DOHH2 (cell line): Measurements from ENCODE around the gene CACNA2D1.

Experiments
- H3F3A ChIP-seq: fragments of 200-600 bp; sonication (generic), shearing (Covaris generic); 2 replicates; pipeline ENCODE4 v1.6.0; 2016; ENCODE audit warnings: antibody characterized with exemption, mild to moderate bottlenecking; ENCODE audit not compliant: control insufficient read depth, insufficient read depth
- H3K27ac ChIP-seq: fragments of 200-600 bp; sonication (generic); 2 replicates; pipeline ENCODE4 v1.5.1; 2014; ENCODE audit warnings: low read depth, mild to moderate bottlenecking, low read length, moderate library complexity
- H3K27me3 ChIP-seq: fragments of 200-600 bp; sonication (generic); 2 replicates; pipeline ENCODE4 v1.6.1; 2014; ENCODE audit warnings: mild to moderate bottlenecking, low read length, mixed read lengths; ENCODE audit not compliant: control insufficient read depth
- H3K36me3 ChIP-seq: fragments of 200-600 bp; sonication (generic); 2 replicates; pipeline ENCODE4 v1.6.1; 2014; ENCODE audit warnings: mild to moderate bottlenecking, low read length, moderate library complexity, mixed read lengths; ENCODE audit not compliant: control insufficient read depth
- H3K4me1 ChIP-seq: fragments of 200-600 bp; sonication (generic); 2 replicates; pipeline ENCODE4 v1.6.1; 2014; ENCODE audit warnings: mild to moderate bottlenecking, low read length, mixed read lengths; ENCODE audit not compliant: control insufficient read depth
- H3K4me2 ChIP-seq: fragments of 200-600 bp; sonication (generic); 2 replicates; pipeline ENCODE4 v1.6.0; 2014; ENCODE audit warnings: mild to moderate bottlenecking, low read length, moderate library complexity
- H3K4me3 ChIP-seq: fragments of 200-600 bp; sonication (generic); 2 replicates; pipeline ENCODE4 v1.5.1; 2014; ENCODE audit warnings: mild to moderate bottlenecking, low read length, mixed read lengths
- H3K79me2 ChIP-seq: fragments of 200-600 bp; sonication (generic); 2 replicates; pipeline ENCODE4 v1.6.1; 2014; ENCODE audit warnings: mild to moderate bottlenecking, low read length, mixed read lengths; ENCODE audit not compliant: control insufficient read depth
- H3K9me2 ChIP-seq: fragments of 200-600 bp; sonication (generic); replicated peaks from 2 replicates; pipeline ENCODE4 v1.6.1; 2014; ENCODE audit warnings: mild to moderate bottlenecking, low read length, mixed read lengths; ENCODE audit not compliant: control insufficient read depth
- H3K9me3 ChIP-seq: fragments of 200-600 bp; sonication (generic); 2 replicates; pipeline ENCODE4 v1.6.1; 2014; ENCODE audit warnings: antibody characterized with exemption, low read length, mixed read lengths; ENCODE audit not compliant: control insufficient read depth, insufficient read depth
- H4K20me1 ChIP-seq: fragments of 200-600 bp; sonication (generic); 2 replicates; pipeline ENCODE4 v1.6.0; 2014; ENCODE audit warnings: low read depth, mild to moderate bottlenecking, antibody characterized with exemption, low read length, moderate library complexity; ENCODE audit not compliant: control insufficient read depth, insufficient read depth
- CTCF ChIP-seq: fragments of 200-600 bp; sonication (generic); IDR thresholded peaks from one replicate; pipeline ENCODE4 v1.5.1; 2014; ENCODE audit warnings: antibody characterized with exemption, mild to moderate bottlenecking, low read depth, low read length; ENCODE audit not compliant: poor library complexity, severe bottlenecking
- EZH2phosphoT487 ChIP-seq: fragments of 200-600 bp; sonication (generic); IDR thresholded peaks from 2 replicates; pipeline ENCODE4 v1.6.1; 2017; ENCODE audit warnings: borderline replicate concordance, mild to moderate bottlenecking, antibody characterized with exemption, low read length, moderate library complexity, mixed read lengths

CACNA2D1 gene

DNA sequence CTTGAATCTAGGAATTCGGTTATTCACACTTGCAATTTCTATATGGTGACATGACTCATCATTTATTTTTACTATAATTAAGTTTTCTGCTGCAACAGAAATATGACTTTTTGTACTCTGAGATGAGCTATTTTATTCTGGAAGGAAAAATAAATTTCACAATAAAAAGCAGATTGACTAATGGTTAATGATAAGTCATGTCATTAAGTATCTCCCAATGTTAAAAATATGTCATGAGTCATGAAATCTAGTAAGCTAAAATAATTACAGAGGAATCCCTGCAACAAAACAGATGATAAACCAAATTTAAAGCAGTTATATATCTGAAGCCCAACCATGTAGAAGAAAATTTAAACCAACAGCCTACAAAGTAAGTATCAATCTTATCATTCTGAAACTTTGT lies 149.2 kb downstream of the CACNA2D1 start:
- no peak overlapping the region for H3K27ac ChIP-seq
- H3K36me3 ChIP-seq = no peaks in the 10 kb centered on the region
- H3K9me2 ChIP-seq = no peaks in the 10 kb centered on the region
- TF ChIP-seq CTCF (no peak), EZH2phosphoT487 (no peak)
- H3K79me2 ChIP-seq = no peaks in the 10 kb centered on the region
- H3F3A ChIP-seq = no peaks in the 10 kb centered on the region
- no peaks in the 10 kb centered on the region for H4K20me1 ChIP-seq
- H3K4me1 ChIP-seq = no peaks in the 10 kb centered on the region
- H3K27me3 ChIP-seq = no peaks in the 10 kb centered on the region
- H3K9me3 ChIP-seq = no peaks in the 10 kb centered on the region
- H3K4me3 ChIP-seq = no peak overlapping the region
- no peak overlapping the region for H3K4me2 ChIP-seq

- Histone ChIP-seq H3K9me2 (no peaks in the 10 kb centered on the region), H3K27me3 (no peaks in the 10 kb centered on the region), H4K20me1 (no peaks in the 10 kb centered on the region), H3K36me3 (no peaks in the 10 kb centered on the region), H3K4me1 (no peaks in the 10 kb centered on the region), H3K4me2 (no peak overlapping the region), H3F3A (no peaks in the 10 kb centered on the region), H3K79me2 (no peaks in the 10 kb centered on the region), H3K27ac (no peak overlapping the region), H3K9me3 (no peaks in the 10 kb centered on the region), H3K4me3 (no peak overlapping the region)
- no peak for TF ChIP-seq EZH2phosphoT487
- no peak for TF ChIP-seq CTCF
These were observed 150.1 kb downstream of the CACNA2D1 start for GRCh38 chr7:82293467-82293866.

DNA sequence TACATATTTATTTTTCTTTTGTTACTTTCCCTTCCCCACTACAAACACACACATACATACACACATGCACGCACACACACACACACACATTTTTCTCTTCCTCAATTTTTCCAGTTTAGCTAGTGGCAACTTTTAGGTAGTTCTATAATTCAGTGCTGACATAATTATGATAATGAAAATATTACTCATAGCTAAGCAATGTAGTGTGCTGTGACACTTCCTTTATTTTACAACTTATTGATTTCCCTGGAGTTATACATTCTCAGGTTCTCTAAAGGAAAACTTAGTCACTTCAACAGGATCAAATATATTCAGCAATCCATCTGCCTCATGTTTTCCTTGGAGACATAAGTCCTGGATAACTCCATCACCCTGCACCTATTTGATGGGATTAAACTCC lies 151.6 kb downstream of the CACNA2D1 start:
- H3K27me3 ChIP-seq = no peaks in the 10 kb centered on the region
- TF ChIP-seq EZH2phosphoT487 = no peak
- TF ChIP-seq CTCF = no peak
- no peak overlapping the region for H3K4me3 ChIP-seq
- H4K20me1 ChIP-seq = no peaks in the 10 kb centered on the region
- no peaks in the 10 kb centered on the region for H3F3A ChIP-seq
- no peak overlapping the region for H3K27ac ChIP-seq
- H3K9me3 ChIP-seq = no peaks in the 10 kb centered on the region
- H3K79me2 ChIP-seq = no peaks in the 10 kb centered on the region
- H3K36me3 ChIP-seq = no peaks in the 10 kb centered on the region
- H3K4me1 ChIP-seq = no peaks in the 10 kb centered on the region
- no peak overlapping the region for H3K4me2 ChIP-seq
- no peaks in the 10 kb centered on the region for H3K9me2 ChIP-seq

GRCh38 chr7:82289889-82290288 lies 153.7 kb downstream of the CACNA2D1 start:
- no peaks in the 10 kb centered on the region for H3K79me2 ChIP-seq
- TF ChIP-seq EZH2phosphoT487 (no peak), CTCF (no peak)
- no peaks in the 10 kb centered on the region for H3K9me3 ChIP-seq
- no peaks in the 10 kb centered on the region for H4K20me1 ChIP-seq
- no peaks in the 10 kb centered on the region for H3F3A ChIP-seq
- no peak overlapping the region for H3K4me2 ChIP-seq
- H3K27me3 ChIP-seq = no peaks in the 10 kb centered on the region
- no peaks in the 10 kb centered on the region for H3K4me1 ChIP-seq
- no peaks in the 10 kb centered on the region for H3K36me3 ChIP-seq
- no peaks in the 10 kb centered on the region for H3K9me2 ChIP-seq
- H3K27ac ChIP-seq = no peak overlapping the region
- H3K4me3 ChIP-seq = no peak overlapping the region
